NOMO-1 treated with DMSO at 0.1 percent for 48 hours (cell line): ENCODE measurements around the gene LRFN3.
"Not testable (repeated sequence)": the region's sequence is repeated elsewhere in the genome, so short reads cannot be mapped to it uniquely, and the experiment has no call there.

ENCODE experiments used
- DNase-seq: peaks from one replicate; lab custom pipeline; 2025; ENCODE audit not compliant: unreplicated experiment; lab: John Stamatoyannopoulos, UW

The LRFN3 gene, protein sequence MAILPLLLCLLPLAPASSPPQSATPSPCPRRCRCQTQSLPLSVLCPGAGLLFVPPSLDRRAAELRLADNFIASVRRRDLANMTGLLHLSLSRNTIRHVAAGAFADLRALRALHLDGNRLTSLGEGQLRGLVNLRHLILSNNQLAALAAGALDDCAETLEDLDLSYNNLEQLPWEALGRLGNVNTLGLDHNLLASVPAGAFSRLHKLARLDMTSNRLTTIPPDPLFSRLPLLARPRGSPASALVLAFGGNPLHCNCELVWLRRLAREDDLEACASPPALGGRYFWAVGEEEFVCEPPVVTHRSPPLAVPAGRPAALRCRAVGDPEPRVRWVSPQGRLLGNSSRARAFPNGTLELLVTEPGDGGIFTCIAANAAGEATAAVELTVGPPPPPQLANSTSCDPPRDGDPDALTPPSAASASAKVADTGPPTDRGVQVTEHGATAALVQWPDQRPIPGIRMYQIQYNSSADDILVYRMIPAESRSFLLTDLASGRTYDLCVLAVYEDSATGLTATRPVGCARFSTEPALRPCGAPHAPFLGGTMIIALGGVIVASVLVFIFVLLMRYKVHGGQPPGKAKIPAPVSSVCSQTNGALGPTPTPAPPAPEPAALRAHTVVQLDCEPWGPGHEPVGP

DNA sequence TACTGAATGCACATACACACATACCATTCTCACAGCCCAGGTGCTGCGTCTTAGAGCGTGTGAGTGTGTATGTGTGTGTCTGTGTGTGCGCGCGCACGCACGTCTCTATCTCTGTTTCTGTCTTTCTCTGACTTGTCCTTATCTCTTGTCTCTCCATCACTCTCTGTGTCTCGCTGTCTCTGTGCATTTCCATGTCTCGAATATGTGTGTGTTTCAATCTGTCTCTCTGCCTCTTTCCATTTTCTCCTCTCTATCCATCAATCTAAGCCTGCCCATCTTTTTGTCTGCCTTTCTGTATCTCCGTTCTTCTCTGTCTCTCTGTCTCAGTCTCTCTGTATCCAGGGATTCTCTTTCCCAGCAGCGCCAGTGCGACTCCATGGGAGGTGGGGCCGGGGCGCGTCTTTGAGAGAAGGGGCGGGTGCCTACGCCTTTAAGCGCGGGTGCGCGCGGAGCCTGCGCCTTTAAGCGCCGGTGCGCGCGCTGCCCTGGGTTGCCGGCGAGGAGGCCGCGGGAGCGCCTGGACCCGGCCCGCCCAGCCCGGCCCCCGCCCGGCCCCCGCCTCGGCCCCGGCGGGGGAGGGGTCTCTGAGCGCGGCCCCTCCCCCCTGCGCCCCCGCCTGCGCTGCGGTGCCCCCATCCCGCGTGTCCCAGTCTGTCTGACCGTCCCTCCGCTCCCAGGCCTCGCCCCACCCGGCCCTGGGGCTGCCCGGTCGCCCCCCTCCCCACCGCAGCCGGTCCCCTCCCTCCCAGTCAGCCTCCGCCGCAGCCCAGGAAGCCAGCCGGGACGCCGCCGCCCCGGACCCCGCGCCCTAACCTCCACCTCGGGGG is at the start of gene LRFN3:
Gene LRFN3 (plus strand): TSS at position 464 of the 827 bp plus-strand sequence. CDS start 3,052 bp downstream, outside the sequence.
- peak; percentile 12 for DNase-seq

- DNase-seq = no peak
Measured at GRCh38 chr19:35887197-35887596, 49.0 kb upstream of the LRFN3 start.

DNA sequence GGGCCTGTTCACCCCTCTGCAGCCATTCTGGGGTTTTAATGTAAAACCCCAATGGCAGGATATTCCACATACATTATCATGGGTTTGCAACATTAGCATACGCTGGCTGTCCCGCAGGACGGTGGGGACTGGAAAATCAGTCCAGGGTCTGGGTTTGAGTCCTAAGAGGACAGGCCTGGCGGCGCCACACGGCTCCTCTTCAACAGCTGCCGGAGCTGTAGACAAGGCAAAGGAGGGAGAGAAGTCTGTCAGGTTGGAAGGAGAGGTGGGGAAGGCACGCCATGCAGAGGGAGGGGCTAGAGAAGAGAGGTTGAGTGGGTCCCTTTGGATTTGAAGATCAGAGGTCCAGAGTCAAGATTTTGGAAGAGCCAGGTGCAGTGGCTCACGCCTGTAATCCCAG is 47.8 kb upstream of the LRFN3 start:
- DNase-seq = no peak

- no peak for DNase-seq
Measured at GRCh38 chr19:35889370-35890112, 46.6 kb upstream of the LRFN3 start.

- no peak for DNase-seq
Measured at GRCh38 chr19:35890113-35890650, 46.0 kb upstream of the LRFN3 start.

GRCh38 chr19:35891819-35892218 is 44.4 kb upstream of the LRFN3 start:
- not testable (repeated sequence) for DNase-seq

DNA sequence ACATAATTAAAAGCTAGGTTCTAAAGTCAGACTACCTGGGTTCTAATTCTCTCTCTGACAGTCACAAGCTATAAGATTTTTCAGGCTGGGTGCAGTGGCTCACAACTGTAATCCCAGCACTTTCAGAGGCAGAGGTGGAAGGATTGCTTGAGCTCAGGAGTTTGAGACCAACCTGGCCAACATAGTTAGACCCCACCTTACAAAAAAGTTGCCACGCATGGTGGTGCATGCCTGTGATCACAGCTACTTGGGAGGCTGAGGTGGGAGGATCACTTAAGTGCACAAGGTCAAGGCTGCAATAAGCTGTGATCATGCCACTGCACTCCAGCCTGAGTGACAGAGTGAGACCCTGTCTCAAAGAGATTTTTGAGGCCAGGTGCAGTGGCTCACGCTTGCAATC is 41.8 kb upstream of the LRFN3 start:
- no peak for DNase-seq

- DNase-seq = no peak
Measured at GRCh38 chr19:35895911-35896642, 40.1 kb upstream of the LRFN3 start.

- no peak for DNase-seq
Measured at GRCh38 chr19:35896643-35897040, 39.5 kb upstream of the LRFN3 start.

- DNase-seq = no peak
Measured at GRCh38 chr19:35897706-35898451, 38.3 kb upstream of the LRFN3 start.

GRCh38 chr19:35898499-35898809 is 37.7 kb upstream of the LRFN3 start:
- no peak for DNase-seq

- peak; percentile 78 for DNase-seq
Measured at GRCh38 chr19:35899547-35900214, 36.5 kb upstream of the LRFN3 start.

DNA sequence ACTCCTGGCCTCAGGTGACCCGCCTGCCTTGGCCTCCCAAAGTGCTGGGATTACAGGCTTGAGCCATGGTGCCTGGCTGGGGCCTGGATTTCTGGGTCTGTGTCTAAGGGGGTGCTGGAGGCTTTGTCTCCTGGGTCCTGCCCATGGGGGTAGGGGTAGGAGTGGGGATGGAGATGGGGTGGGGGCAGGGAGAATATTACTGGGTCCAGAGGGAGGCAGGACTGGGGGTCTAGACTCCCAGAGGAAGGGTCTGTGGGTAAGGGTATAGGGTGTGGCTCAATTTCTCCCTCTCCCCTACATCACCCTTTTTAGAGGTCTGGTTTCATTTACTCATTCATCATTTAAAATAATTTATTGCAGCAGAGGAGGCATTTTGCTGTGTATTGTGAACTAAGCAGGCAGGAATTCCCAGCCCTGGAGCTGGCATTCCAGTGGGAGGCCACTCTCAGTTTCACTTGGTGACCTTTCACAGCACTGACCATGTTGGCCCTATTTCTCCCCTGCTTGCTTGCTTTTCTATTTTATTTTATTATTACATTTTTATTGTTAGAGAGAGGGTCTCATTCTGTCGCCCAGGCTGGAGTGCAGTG is 35.0 kb upstream of the LRFN3 start:
- no peak for DNase-seq

DNA sequence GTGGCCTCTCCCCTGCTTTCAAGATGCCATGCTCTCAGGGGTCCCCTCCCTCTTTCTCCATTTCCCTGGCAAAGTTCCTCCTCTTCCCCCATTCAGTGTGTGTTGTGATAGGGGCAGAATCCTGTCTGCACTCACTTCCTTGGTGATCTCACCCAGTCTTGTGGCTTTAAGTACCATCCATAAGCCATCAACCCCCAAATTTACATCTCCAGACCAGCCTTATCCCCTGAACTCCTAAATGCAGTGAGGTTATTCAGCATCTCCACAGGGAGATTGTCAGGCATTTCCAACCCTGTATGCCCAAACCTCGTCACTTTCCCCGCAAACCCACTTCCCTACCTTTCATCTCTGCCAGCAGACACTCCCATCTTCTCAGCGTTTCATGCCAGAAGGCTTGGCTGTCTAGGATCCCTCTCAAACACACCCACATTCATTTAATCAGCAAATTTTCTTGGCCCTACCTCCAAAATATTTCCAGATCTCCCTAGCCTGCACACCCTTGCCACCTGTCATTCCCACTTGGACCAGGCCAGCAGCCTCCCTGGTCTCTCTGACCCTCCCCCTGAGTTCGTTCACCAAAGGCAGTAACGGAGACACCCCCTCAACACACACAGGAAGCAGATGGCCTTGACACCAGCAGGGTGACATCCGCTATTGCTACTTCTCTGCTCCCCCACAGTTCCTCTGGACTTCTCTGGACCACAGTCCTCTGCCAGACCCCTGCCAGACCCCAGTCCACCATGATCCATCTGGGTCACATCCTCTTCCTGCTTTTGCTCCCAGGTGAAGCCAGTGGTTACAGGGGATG is 34.1 kb upstream of the LRFN3 start, which contains the start of gene HCST:
Gene HCST (plus strand): TSS at position 676 of the 808 bp plus-strand sequence. CDS start 65 bp downstream, at position 741.
- peak; percentile 11 for DNase-seq

GRCh38 chr19:35902870-35903475 is 33.2 kb upstream of the LRFN3 start:
- DNase-seq = no peak

- peak; percentile 97 for DNase-seq
Measured at GRCh38 chr19:35903550-35904179, 32.5 kb upstream of the LRFN3 start.
